ENCODE measurements around the gene FLII. TPM values are rescaled to one million over a fixed set of nuclear protein-coding genes. Genes with fewer than 3 reads are reported as not detected.

FLII gene
- total and polyA plus RNA-seq, 2 experiments from 2014 or later = 175 to 373 TPM

GRCh38 chr17:18197535-18198194 is 60.9 kb downstream of the FLII start (continued):
- TF ChIP-seq ZNF462 (CRISPR knock-in tag; IDR thresholded peaks at IDR 0.05) (no peak), ZNF331 (CRISPR knock-in tag; IDR thresholded peaks at IDR 0.05; ENCODE audit: low read depth) (no peak), STAT1 (IDR thresholded peaks at IDR 0.05; ENCODE audit: unreplicated experiment) (no peak)

GRCh38 chr17:18195246-18195645 is 63.3 kb downstream of the FLII start:
- Histone ChIP-seq H3K9me2 (ENCODE audit: insufficient read depth) (no peaks in the 10 kb centered on the region), H2AFZ (no peak overlapping the region), H3F3A (replicated peaks; ENCODE audit: low read depth) (0 out of 2 replicates have a peak, but pooled peaks cover 6% of the 10 kb centered on the region), H3K36me3 (ENCODE audit: insufficient read depth) (peaks cover 12% of the 10 kb centered on the region), H3K4me2 (no peak overlapping the region), H3K4me1 (ENCODE audit: insufficient read depth) (0 out of 2 replicates have a peak, but pooled peaks cover 6% of the 10 kb centered on the region), H3K79me2 (replicated peaks; ENCODE audit: insufficient read depth) (peaks cover 100% of the 10 kb centered on the region), H4K20me1 (replicated peaks; ENCODE audit: insufficient read depth) (peaks cover 62% of the 10 kb centered on the region), H3K27me3 (ENCODE audit: insufficient read depth) (no peaks in the 10 kb centered on the region), H3K27ac (ENCODE audit: low read depth) (0 out of 2 replicates have a peak overlapping the region, but pooled peaks have one; percentile 26), H3K4me3 (no peak overlapping the region)
- Mint-ChIP-seq H3K9me3 (no peaks in the 10 kb centered on the region), H3K4me1 (0 out of 3 replicates have a peak, but pooled peaks cover 5% of the 10 kb centered on the region), H3K27ac (no peak overlapping the region), H3K36me3 (ENCODE audit: low read depth) (peaks cover 45% of the 10 kb centered on the region), H3K4me3 (no peak overlapping the region), H3K27me3 (ENCODE audit: insufficient read depth, low read depth, poor library complexity) (peaks cover 3% of the 10 kb centered on the region)
- ATAC-seq = no peak
- DNase-seq (ENCODE audit: low spot score) = no peak
- TF ChIP-seq ZNF114 (CRISPR knock-in tag; IDR thresholded peaks at IDR 0.05) (no peak), ZNF331 (CRISPR knock-in tag; IDR thresholded peaks at IDR 0.05; ENCODE audit: low read depth) (no peak)

Other genes with a start within 250 kb of the FLII start
- 25.7 and 33.4 TPM in 2 replicates for gene ATPAF2, start 219.6 kb downstream of the FLII start, total RNA-seq (2014; rRNA removed; shearing (Covaris generic))
- gene ATPAF2, start 219.6 kb downstream of the FLII start, polyA plus RNA-seq (2016; fragmentation: Nextera tagmentation; extraction: Ambion mirVana) = 24.3 and 24.7 TPM in 2 replicates
- 11.2 and 11.8 TPM in 2 replicates for gene GID4, start 219.3 kb downstream of the FLII start, total RNA-seq (2014; rRNA removed; shearing (Covaris generic))
- 5.6 and 6.3 TPM in 2 replicates for gene GID4, start 219.3 kb downstream of the FLII start, polyA plus RNA-seq (2016; fragmentation: Nextera tagmentation; extraction: Ambion mirVana)
- 47.4 and 48.0 TPM in 2 replicates for gene DRG2, start 170.8 kb downstream of the FLII start, total RNA-seq (2014; rRNA removed; shearing (Covaris generic))
- 32.5 and 36.2 TPM in 2 replicates for gene DRG2, start 170.8 kb downstream of the FLII start, polyA plus RNA-seq (2016; fragmentation: Nextera tagmentation; extraction: Ambion mirVana)
- gene MYO15A, start 150.0 kb downstream of the FLII start, total RNA-seq (2014; rRNA removed; shearing (Covaris generic)) = 1.0 and 1.3 TPM in 2 replicates
- 1.1 and 2.2 TPM in 2 replicates for gene MYO15A, start 150.0 kb downstream of the FLII start, polyA plus RNA-seq (2016; fragmentation: Nextera tagmentation; extraction: Ambion mirVana)
- gene ALKBH5, start 74.9 kb downstream of the FLII start, total RNA-seq (2014; rRNA removed; shearing (Covaris generic)) = 103 and 117 TPM in 2 replicates
- gene ALKBH5, start 74.9 kb downstream of the FLII start, polyA plus RNA-seq (2016; fragmentation: Nextera tagmentation; extraction: Ambion mirVana) = 32.2 TPM in 2 replicates
- 118 and 129 TPM in 2 replicates for gene LLGL1, start 33.1 kb downstream of the FLII start, total RNA-seq (2014; rRNA removed; shearing (Covaris generic))
- 5.9 TPM in 2 replicates for gene LLGL1, start 33.1 kb downstream of the FLII start, polyA plus RNA-seq (2016; fragmentation: Nextera tagmentation; extraction: Ambion mirVana)
- 24.9 and 26.5 TPM in 2 replicates for gene MIEF2, start 1.9 kb upstream of the FLII start, total RNA-seq (2014; rRNA removed; shearing (Covaris generic))
- 4.9 and 8.2 TPM in 2 replicates for gene MIEF2, start 1.9 kb upstream of the FLII start, polyA plus RNA-seq (2016; fragmentation: Nextera tagmentation; extraction: Ambion mirVana)
- 60.2 and 76.7 TPM in 2 replicates for gene TOP3A, start 56.3 kb upstream of the FLII start, total RNA-seq (2014; rRNA removed; shearing (Covaris generic))
- 21.7 and 24.9 TPM in 2 replicates for gene TOP3A, start 56.3 kb upstream of the FLII start, polyA plus RNA-seq (2016; fragmentation: Nextera tagmentation; extraction: Ambion mirVana)
- 19.0 and 20.1 TPM in 2 replicates for gene SMCR8, start 56.6 kb upstream of the FLII start, total RNA-seq (2014; rRNA removed; shearing (Covaris generic))
- gene SMCR8, start 56.6 kb upstream of the FLII start, polyA plus RNA-seq (2016; fragmentation: Nextera tagmentation; extraction: Ambion mirVana) = 1.5 and 1.6 TPM in 2 replicates
- 33.3 and 33.5 TPM in 2 replicates for gene SHMT1, start 104.8 kb upstream of the FLII start, total RNA-seq (2014; rRNA removed; shearing (Covaris generic))
- gene SHMT1, start 104.8 kb upstream of the FLII start, polyA plus RNA-seq (2016; fragmentation: Nextera tagmentation; extraction: Ambion mirVana) = 21.6 and 22.8 TPM in 2 replicates
- gene EVPLL, start 119.0 kb upstream of the FLII start, total RNA-seq (2014; rRNA removed; shearing (Covaris generic)) = 0.12 and 0.42 TPM in 2 replicates
- 0.18 and 0.56 TPM in 2 replicates for gene EVPLL, start 119.0 kb upstream of the FLII start, polyA plus RNA-seq (2016; fragmentation: Nextera tagmentation; extraction: Ambion mirVana)
- gene LGALS9C, start 218.1 kb upstream of the FLII start, total RNA-seq (2014; rRNA removed; shearing (Covaris generic)) = not detected in 2 replicates
- 0.24 TPM in 1 of 2 replicates, not detected in the other for gene LGALS9C, start 218.1 kb upstream of the FLII start, polyA plus RNA-seq (2016; fragmentation: Nextera tagmentation; extraction: Ambion mirVana)